ENCODE data around the gene ZNF791.
"Not testable (repeated sequence)": the region's sequence is repeated elsewhere in the genome, so short reads cannot be mapped to it uniquely, and the experiment has no call there.

The ZNF791 gene

DNA sequence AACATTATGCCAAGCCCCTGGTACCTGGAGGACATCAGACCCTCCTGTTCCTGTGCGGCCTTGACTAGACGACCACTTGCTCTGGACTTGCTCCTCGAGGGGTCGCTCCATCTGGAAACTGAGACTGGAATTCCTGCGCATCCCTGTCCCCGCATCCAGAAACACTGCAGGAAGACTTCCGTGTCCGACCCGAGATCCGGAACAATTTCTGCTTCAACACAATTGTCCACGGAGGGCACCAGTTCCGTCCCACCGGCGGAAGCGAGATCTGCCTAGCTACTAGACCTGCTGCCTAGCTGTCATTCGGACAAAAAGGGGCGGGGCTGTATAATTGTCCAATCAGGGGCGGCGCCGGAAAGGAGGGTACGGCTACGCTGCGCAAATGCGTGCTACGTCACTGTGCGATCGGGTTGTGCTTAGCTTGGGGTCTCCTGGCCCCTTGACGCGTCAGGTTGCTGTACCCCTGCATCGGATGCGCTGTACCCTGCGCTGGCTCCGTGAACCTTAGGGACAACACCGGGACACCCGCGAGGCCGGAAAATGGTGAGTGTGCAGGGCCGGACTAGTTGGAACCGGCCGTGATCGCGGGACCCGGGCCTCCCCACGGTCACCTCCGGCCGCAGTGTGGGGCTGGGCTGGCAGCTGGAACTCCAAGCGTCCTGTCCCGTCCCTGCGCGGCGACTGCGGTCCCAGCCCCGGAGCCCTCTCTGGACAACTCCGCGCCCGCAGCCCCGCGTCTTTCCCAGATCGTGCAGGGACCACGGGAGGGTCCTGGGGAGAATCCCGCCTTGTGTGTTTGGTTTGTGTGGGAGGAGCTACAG, at the start of gene ZNF791, which contains the start of gene ZNF490:
ZNF791 (plus strand) TSS at position 381 of the 821 bp plus-strand sequence; CDS start at position 541, 160 bp downstream.
ZNF490 (minus strand) TSS at position 274 of the 821 bp plus-strand sequence; CDS start at position 141, 133 bp downstream.
- peak within 1 kb of the TSS; percentile 90 for H3K27ac ChIP-seq
- peaks cover 49% of the 10 kb centered on the region for H4K20me1 ChIP-seq
- peak within 1 kb of the TSS; percentile 93 for H3K9ac ChIP-seq
- H3K9me3 ChIP-seq: no peaks in the 10 kb centered on the region
- peak within 1 kb of the TSS; percentile 99 for H3K4me3 ChIP-seq
- peaks cover 46% of the 10 kb centered on the region for H3K4me1 ChIP-seq
- H3K27me3 ChIP-seq: no peaks in the 10 kb centered on the region
- TF ChIP-seq Cebpa-rat (IDR thresholded peaks at IDR 0.05): no peak
- H3K4me2 ChIP-seq: peak within 1 kb of the TSS; percentile 98
- H3K36me3 ChIP-seq: peaks cover 44% of the 10 kb centered on the region

DNA sequence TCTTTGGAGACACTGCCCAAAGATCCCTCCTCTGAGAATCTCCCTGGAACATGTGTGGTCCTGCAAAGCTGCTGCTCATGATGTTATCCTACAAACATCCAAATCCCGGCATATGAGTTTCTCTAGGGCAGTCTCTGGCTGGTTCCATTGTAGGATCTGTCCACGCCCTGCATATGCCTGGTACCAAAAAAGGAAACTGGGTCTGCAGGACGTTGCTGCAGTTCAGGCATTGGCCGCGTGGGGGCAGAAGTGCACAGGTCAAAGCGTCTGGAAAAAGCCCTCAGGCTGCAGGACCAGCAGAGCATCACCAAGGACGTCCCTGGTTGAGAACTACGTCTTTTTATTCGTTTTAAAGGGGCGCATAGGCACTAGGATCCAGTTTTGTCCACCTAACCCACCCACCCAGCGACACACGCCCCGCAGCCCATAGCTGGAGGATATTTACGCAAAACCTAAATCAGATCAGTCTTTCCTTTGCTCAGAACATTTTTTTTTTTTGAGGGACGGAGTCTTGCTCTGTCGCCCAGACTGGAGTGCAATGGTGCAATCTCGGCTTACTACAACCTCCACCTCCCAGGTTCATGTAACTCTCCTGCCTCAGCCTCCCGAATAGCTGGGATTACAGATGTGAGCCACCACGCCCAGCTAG, 46.6 kb upstream of the ZNF791 start:
- H3K4me3 ChIP-seq: no peak overlapping the region
- no peak overlapping the region for H3K4me2 ChIP-seq
- TF ChIP-seq Cebpa-rat (IDR thresholded peaks at IDR 0.05): no peak
- no peak overlapping the region for H3K9ac ChIP-seq
- H3K36me3 ChIP-seq: no peaks in the 10 kb centered on the region
- H3K27me3 ChIP-seq: no peaks in the 10 kb centered on the region
- H3K4me1 ChIP-seq: no peaks in the 10 kb centered on the region
- H3K9me3 ChIP-seq: no peaks in the 10 kb centered on the region
- no peaks in the 10 kb centered on the region for H4K20me1 ChIP-seq
- H3K27ac ChIP-seq: no peak overlapping the region

DNA sequence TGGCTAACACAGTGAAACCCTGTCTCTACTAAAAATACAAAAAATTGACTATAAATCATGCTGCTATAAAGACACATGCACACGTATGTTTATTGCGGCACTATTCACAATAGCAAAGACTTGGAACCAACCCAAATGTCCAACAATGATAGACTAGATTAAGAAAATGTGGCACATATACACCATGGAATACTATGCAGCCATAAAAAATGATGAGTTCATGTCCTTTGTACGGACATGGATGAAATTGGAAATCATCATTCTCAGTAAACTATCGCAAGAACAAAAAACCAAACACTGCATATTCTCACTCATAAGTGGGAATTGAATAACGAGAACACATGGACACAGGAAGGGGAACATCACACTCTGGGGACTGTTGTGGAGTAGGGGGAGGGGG, 44.3 kb upstream of the ZNF791 start:
- not testable (repeated sequence) for H3K27ac ChIP-seq, H4K20me1 ChIP-seq, H3K27me3 ChIP-seq, H3K4me1 ChIP-seq, H3K9me3 ChIP-seq, H3K4me3 ChIP-seq, H3K9ac ChIP-seq, H3K36me3 ChIP-seq, H3K4me2 ChIP-seq

DNA sequence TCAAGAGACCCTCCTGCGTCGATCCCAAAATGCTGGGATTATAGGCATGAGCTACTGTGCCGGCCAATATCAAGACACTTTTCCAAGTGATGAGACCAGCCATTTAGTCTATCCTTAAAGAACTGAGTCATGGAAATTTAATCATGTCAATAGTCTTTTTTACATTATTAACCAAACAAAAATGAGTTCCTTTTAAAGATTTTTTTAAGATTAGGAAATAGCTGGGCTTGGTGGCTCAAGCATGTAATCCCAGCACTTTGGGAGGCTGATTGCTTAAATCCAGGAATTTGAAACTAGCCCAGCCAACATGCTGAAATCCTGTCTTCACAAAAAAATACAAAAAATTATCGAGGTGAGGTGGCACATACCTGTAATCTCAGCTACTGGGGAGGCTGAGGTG, 42.8 kb upstream of the ZNF791 start:
- no peak overlapping the region for H3K4me2 ChIP-seq

DNA sequence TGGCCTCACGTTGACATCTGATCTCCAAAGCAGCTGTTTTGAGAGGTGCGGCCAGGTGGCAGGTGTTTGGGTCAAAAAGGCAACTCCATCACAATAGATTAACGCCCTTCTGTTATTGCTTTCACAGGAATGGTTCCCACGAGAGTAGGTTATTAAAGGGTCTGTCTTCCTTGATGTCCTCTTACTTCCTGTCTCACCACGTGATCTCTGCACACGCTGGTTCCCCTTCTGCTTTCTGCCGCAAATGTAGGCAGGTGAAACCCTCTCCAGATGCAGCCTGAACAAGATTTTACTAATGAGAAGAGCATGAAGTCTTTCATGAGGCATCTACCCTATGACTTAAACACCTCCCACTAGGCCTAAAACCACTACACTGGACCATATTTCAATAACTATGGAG, 36.7 kb upstream of the ZNF791 start:
- Histone ChIP-seq H3K9ac (no peak overlapping the region), H3K4me1 (peaks cover 14% of the 10 kb centered on the region), H3K36me3 (peaks cover 32% of the 10 kb centered on the region), H3K4me3 (no peak overlapping the region), H3K9me3 (no peaks in the 10 kb centered on the region), H3K27me3 (no peaks in the 10 kb centered on the region), H3K27ac (no peak overlapping the region), H3K4me2 (peak overlapping the region; percentile 72), H4K20me1 (no peaks in the 10 kb centered on the region)
- no peak for TF ChIP-seq Cebpa-rat (IDR thresholded peaks at IDR 0.05)

More for the DNA sequence above, 42.8 kb upstream of the ZNF791 start:
- Histone ChIP-seq H3K9ac (no peak overlapping the region), H3K27ac (no peak overlapping the region), H3K4me3 (no peak overlapping the region), H4K20me1 (no peaks in the 10 kb centered on the region), H3K36me3 (no peaks in the 10 kb centered on the region), H3K27me3 (no peaks in the 10 kb centered on the region), H3K4me1 (no peaks in the 10 kb centered on the region), H3K9me3 (no peaks in the 10 kb centered on the region)
- no peak for TF ChIP-seq Cebpa-rat (IDR thresholded peaks at IDR 0.05)

DNA sequence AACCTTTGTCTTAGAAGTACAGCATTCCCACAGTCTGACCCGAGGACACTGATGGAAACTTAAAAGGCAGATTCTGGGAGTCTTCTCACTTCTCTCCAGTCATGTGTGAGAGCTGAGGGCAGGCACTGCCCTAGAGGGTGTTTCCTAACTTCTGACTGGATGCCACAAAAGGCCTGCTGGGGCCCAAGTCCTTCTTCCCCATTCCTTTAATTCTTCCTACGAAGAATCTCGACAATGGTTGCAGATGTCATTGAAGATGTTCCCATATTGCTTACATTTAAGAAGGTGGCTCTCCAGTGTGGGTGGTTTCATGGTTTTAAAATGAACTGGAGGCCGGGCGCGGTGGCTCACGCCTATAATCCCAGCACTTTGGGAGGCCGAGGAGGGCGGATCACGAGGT, 32.1 kb upstream of the ZNF791 start:
- no peak overlapping the region for H3K4me2 ChIP-seq
- H3K4me1 ChIP-seq: peaks cover 12% of the 10 kb centered on the region
- peaks cover 77% of the 10 kb centered on the region for H3K36me3 ChIP-seq
- H4K20me1 ChIP-seq: no peaks in the 10 kb centered on the region
- no peak overlapping the region for H3K4me3 ChIP-seq
- peaks cover 43% of the 10 kb centered on the region for H3K9me3 ChIP-seq
- no peaks in the 10 kb centered on the region for H3K27me3 ChIP-seq
- no peak overlapping the region for H3K9ac ChIP-seq
- no peak overlapping the region for H3K27ac ChIP-seq
- no peak for TF ChIP-seq Cebpa-rat (IDR thresholded peaks at IDR 0.05)

DNA sequence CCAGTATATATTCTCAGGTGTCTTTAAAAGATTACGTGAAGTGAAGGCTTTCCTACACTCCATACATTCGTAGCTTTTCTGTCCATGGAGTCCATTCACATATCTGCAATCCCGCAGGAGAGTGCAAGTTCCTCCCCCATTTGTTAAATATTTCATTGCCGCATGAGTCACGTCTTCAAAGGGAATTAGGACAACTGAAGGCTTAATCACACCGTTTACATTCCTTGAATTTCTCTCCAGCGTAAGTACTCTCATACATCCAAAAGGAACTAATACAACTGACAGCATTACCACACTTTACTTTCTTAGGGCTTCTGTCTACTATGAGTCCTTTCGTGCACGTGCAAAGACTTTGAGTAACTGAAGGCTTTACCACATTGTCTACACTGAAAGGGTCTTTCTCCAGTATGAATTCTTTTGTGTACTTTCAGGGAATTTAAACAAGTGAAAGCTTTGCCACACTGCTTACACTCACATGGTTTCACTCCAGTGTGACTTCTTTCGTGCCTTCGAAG, 30.5 kb upstream of the ZNF791 start:
- Histone ChIP-seq H3K4me3 (peak overlapping the region; percentile 1; the same call in 1 of the 2 replicates), H3K9me3 (peaks cover 43% of the 10 kb centered on the region), H3K9ac (no peak overlapping the region), H3K27me3 (no peaks in the 10 kb centered on the region), H3K4me1 (no peaks in the 10 kb centered on the region), H3K27ac (no peak overlapping the region), H3K4me2 (no peak overlapping the region), H3K36me3 (peaks cover 81% of the 10 kb centered on the region), H4K20me1 (no peaks in the 10 kb centered on the region)
- TF ChIP-seq Cebpa-rat (IDR thresholded peaks at IDR 0.05): no peak

DNA sequence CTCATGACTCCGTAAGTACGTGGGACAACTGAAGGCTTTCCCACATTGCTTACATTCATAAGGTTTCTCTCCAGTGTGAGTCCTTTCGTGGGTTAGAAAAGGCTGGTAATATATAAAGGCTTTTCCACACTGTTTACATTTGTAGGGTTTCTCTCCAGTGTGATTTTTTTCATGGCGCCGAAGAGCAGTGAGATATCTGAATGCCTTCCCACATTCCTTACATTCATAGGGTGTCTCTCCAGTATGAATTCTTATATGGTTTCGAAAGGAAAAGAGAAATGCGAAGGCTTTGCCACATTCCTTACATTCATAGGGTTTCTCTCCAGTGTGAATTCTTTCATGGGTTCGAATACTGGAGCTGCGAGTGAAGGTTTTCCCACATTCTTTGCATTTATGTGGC, 29.6 kb upstream of the ZNF791 start:
- no peaks in the 10 kb centered on the region for H3K4me1 ChIP-seq
- peaks cover 43% of the 10 kb centered on the region for H3K9me3 ChIP-seq
- H3K4me2 ChIP-seq: no peak overlapping the region
- H3K9ac ChIP-seq: no peak overlapping the region
- no peaks in the 10 kb centered on the region for H4K20me1 ChIP-seq
- H3K27me3 ChIP-seq: no peaks in the 10 kb centered on the region
- peaks cover 76% of the 10 kb centered on the region for H3K36me3 ChIP-seq
- H3K4me3 ChIP-seq: 0 out of 2 replicates have a peak overlapping the region, but pooled peaks have one; percentile 1
- TF ChIP-seq Cebpa-rat (IDR thresholded peaks at IDR 0.05): no peak
- no peak overlapping the region for H3K27ac ChIP-seq

DNA sequence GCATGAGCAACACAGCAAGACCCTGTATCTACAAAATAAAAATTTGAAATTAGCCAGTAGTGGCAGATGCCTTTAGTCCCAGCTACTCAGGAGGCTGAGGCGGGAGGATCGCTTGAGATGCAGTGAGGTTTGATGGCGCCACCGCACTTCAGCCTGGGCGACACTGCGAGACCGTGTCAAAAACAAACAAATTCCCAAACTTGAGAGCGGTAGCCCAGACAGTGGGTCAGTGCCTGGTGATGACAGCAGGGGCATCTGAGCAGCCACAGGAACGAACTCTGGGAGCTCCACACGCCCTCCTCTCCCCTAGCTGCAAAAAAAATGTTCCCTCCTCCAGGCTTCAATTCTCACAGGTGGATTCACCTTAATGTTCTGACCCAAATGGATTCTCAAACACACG, 14.2 kb upstream of the ZNF791 start:
- Histone ChIP-seq H3K9ac (no peak overlapping the region), H3K4me3 (no peak overlapping the region), H4K20me1 (no peaks in the 10 kb centered on the region), H3K4me1 (no peaks in the 10 kb centered on the region), H3K27me3 (no peaks in the 10 kb centered on the region), H3K27ac (no peak overlapping the region), H3K4me2 (no peak overlapping the region), H3K9me3 (no peaks in the 10 kb centered on the region), H3K36me3 (peaks cover 60% of the 10 kb centered on the region)
- TF ChIP-seq Cebpa-rat (IDR thresholded peaks at IDR 0.05): no peak

All from BLaER1 (cell line).